Natural killer cell (primary cell): ENCODE results near the gene FTCD. TPM values are rescaled to one million over a fixed set of nuclear protein-coding genes. Genes with fewer than 3 reads are reported as not detected.
A peak's percentile ranks its signal among the peaks of the same experiment; 100 is the strongest.

Experiments
- ATAC-seq, 3 donors: fragments of 150-1000 bp in 2 of 3; fragments of 200-7000 bp in 1 of 3; cut with Tn5 transposase; 1 replicate in 1 of 3; 2 replicates in 2 of 3; pipeline ENCODE4 v1.10.0; 2021; ENCODE audit warnings: mild to moderate bottlenecking in 2 of 3, moderate library complexity in 2 of 3
- DNase-seq, 2 donors: peaks; one replicate each; pipeline versions ENCODE4 v3.0.0 to v3.0.0-alpha.2; 2013 to 2021; ENCODE audit warnings: mixed read lengths in 1 of 2
- H3K27ac ChIP-seq: one replicate; pipeline ENCODE4 v1.5.1; 2013; ENCODE audit warnings: mild to moderate bottlenecking, low read length
- H3K27me3 ChIP-seq: one replicate; pipeline ENCODE4 v1.6.1; 2013; ENCODE audit warnings: low read length; ENCODE audit not compliant: control insufficient read depth, insufficient read depth
- H3K36me3 ChIP-seq: one replicate; pipeline ENCODE4 v1.6.1; 2013; ENCODE audit warnings: low read length; ENCODE audit not compliant: control insufficient read depth, insufficient read depth
- H3K4me1 ChIP-seq: one replicate; pipeline ENCODE4 v1.6.1; 2013; ENCODE audit warnings: low read length; ENCODE audit not compliant: control insufficient read depth, insufficient read depth
- H3K4me3 ChIP-seq: one replicate; pipeline ENCODE4 v1.5.1; 2013; ENCODE audit warnings: low read length
- H3K9me3 ChIP-seq: one replicate; pipeline ENCODE4 v1.6.1; 2013; ENCODE audit warnings: low read length; ENCODE audit not compliant: control insufficient read depth, insufficient read depth
- H3K27ac Mint-ChIP-seq, 2 donors: one replicate each; pipeline ENCODE4 v1.8.0; 2022; ENCODE audit warnings: mild to moderate bottlenecking in 2 of 2, mixed read lengths in 2 of 2, moderate library complexity in 1 of 2
- H3K27me3 Mint-ChIP-seq, 2 donors: one replicate each; pipeline ENCODE4 v1.8.0; 2022; ENCODE audit warnings: low read depth in 2 of 2, mixed read lengths in 2 of 2
- H3K36me3 Mint-ChIP-seq: one replicate; pipeline ENCODE4 v1.8.0; 2022; ENCODE audit warnings: mixed read lengths
- H3K4me1 Mint-ChIP-seq, 2 donors: one replicate each; pipeline ENCODE4 v1.8.0; 2022; ENCODE audit warnings: mixed read lengths in 2 of 2
- H3K4me3 Mint-ChIP-seq: one replicate; pipeline ENCODE4 v1.8.0; 2022; ENCODE audit warnings: mild to moderate bottlenecking, moderate library complexity, mixed read lengths
- H3K9me3 Mint-ChIP-seq, 2 donors: one replicate each; pipeline ENCODE4 v1.8.0; 2022; ENCODE audit warnings: mixed read lengths in 2 of 2
- CTCF ChIP-seq: fragments of 200-600 bp; IDR thresholded peaks from one replicate; pipeline ENCODE4 v1.8.0; 2022; ENCODE audit warnings: antibody characterized with exemption
- WGBS: methylation state at CpG from one replicate; pipeline ENCODE4 v1.1.7; 2013; ENCODE audit warnings: missing lambda C conversion rate; ENCODE audit not compliant: insufficient coverage; 5-methylcytosine and 5-hydroxymethylcytosine counted together
- intact Hi-C: fragments of 100-400 bp; cut with micrococcal nuclease; formaldehyde crosslinking; loops from one replicate; pipeline ENCODE4 v1.14.2; 2022
- total RNA-seq, 4 donors: library from RNA; stranded (reverse); fragments of 120-200 nt in 1 of 4; gene quantifications; one replicate each; pipeline versions ENCODE4 v1.2.3 to v1.2.4, GENCODE V29; 2013 to 2022

The FTCD gene
- total RNA-seq, 3 donors from 2014 or later (not counting 1 experiment from before 2014, with no cell fraction given) = 0.34 TPM; not detected in 2

- no peaks in the 10 kb centered on the region for H3K4me1 ChIP-seq
- no peak overlapping the region for H3K27ac ChIP-seq
- DNase-seq (peak in 1 of 2 donors; percentile 12), ATAC-seq (no peak)
- intact Hi-C loops = no loop called here
- H3K9me3 Mint-ChIP-seq = peaks cover 0 to 5% of the 10 kb centered on the region in 2 donors
- no peaks in the 10 kb centered on the region for H3K4me1 Mint-ChIP-seq
- peaks cover 0 to 3% of the 10 kb centered on the region in 2 donors for H3K27me3 Mint-ChIP-seq
- 94% methylated on average over 20 of the region's 20 CpGs for WGBS
- H3K27ac Mint-ChIP-seq = no peak overlapping the region
- no peaks in the 10 kb centered on the region for H3K27me3 ChIP-seq
- peaks cover 4% of the 10 kb centered on the region for H3K9me3 ChIP-seq
- no peaks in the 10 kb centered on the region for H3K36me3 Mint-ChIP-seq
- no peak overlapping the region for H3K4me3 Mint-ChIP-seq
- no peaks in the 10 kb centered on the region for H3K36me3 ChIP-seq
- TF ChIP-seq CTCF = no peak
- no peak overlapping the region for H3K4me3 ChIP-seq
Observed at GRCh38 chr21:46112725-46113215, 42.6 kb downstream of the FTCD start.

GRCh38 chr21:46111857-46112724 lies 43.3 kb downstream of the FTCD start:
- Histone ChIP-seq H3K4me1 (no peaks in the 10 kb centered on the region), H3K27me3 (no peaks in the 10 kb centered on the region), H3K27ac (no peak overlapping the region), H3K9me3 (peaks cover 4% of the 10 kb centered on the region), H3K36me3 (no peaks in the 10 kb centered on the region), H3K4me3 (no peak overlapping the region)
- Mint-ChIP-seq H3K4me1 (no peaks in the 10 kb centered on the region), H3K4me3 (no peak overlapping the region), H3K36me3 (no peaks in the 10 kb centered on the region), H3K9me3 (peaks cover 0 to 6% of the 10 kb centered on the region in 2 donors), H3K27ac (no peak overlapping the region), H3K27me3 (peaks cover 0 to 5% of the 10 kb centered on the region in 2 donors)
- ATAC-seq (no peak), DNase-seq (peak in 1 of 2 donors; percentile 9)
- intact Hi-C loops = no loop called here
- TF ChIP-seq CTCF = no peak
- WGBS = 95% methylated on average over 69 of the region's 69 CpGs

- Mint-ChIP-seq H3K27ac (no peak overlapping the region), H3K27me3 (peaks cover 0 to 9% of the 10 kb centered on the region in 2 donors), H3K4me3 (no peak overlapping the region), H3K4me1 (no peaks in the 10 kb centered on the region), H3K9me3 (peaks cover 0 to 6% of the 10 kb centered on the region in 2 donors), H3K36me3 (no peaks in the 10 kb centered on the region)
- WGBS = 90% methylated on average over 12 of the region's 12 CpGs
- ATAC-seq (no peak), DNase-seq (peak in 1 of 2 donors; percentile 12)
- H3K36me3 ChIP-seq = no peaks in the 10 kb centered on the region
- no peaks in the 10 kb centered on the region for H3K27me3 ChIP-seq
- no peak overlapping the region for H3K27ac ChIP-seq
- H3K4me3 ChIP-seq = no peak overlapping the region
- no peaks in the 10 kb centered on the region for H3K4me1 ChIP-seq
- peaks cover 4% of the 10 kb centered on the region for H3K9me3 ChIP-seq
- intact Hi-C loops = no loop called here
- TF ChIP-seq CTCF = no peak
Observed at GRCh38 chr21:46111193-46111571, 44.2 kb downstream of the FTCD start.
